Small intestine (tissue), 7 donors: ENCODE results near the gene LSS. TPM values are rescaled to one million over a fixed set of nuclear protein-coding genes. Genes with fewer than 3 reads are reported as not detected.

ENCODE experiments used
- DNase-seq, 2 donors: peaks; one replicate each; pipeline versions ENCODE4 v3.0.0 to v3.0.0-alpha.2; 2013
- FAIRE-seq: peaks from 2 replicates; lab custom pipeline; 2012; peaks lifted over from hg19 to GRCh38; lab: Jason Lieb, UNC
- H3K27ac ChIP-seq, 3 donors: one replicate each; pipeline ENCODE4 v1.5.1; 2013; ENCODE audit warnings: low read length in 2 of 3, mild to moderate bottlenecking in 2 of 3, control low read depth in 1 of 3, inconsistent platforms in 1 of 3, low read depth in 1 of 3, moderate library complexity in 1 of 3
- H3K27me3 ChIP-seq, 3 donors: one replicate each; pipeline ENCODE4 v1.6.1; 2013; ENCODE audit warnings: low read length in 3 of 3, inconsistent platforms in 1 of 3; ENCODE audit not compliant: control insufficient read depth in 3 of 3, insufficient read depth in 3 of 3
- H3K36me3 ChIP-seq, 3 donors: one replicate each; pipeline ENCODE4 v1.6.1; 2013; ENCODE audit warnings: low read length in 3 of 3, inconsistent platforms in 1 of 3, low read depth in 1 of 3, mild to moderate bottlenecking in 1 of 3, moderate library complexity in 1 of 3; ENCODE audit not compliant: control insufficient read depth in 3 of 3, insufficient read depth in 2 of 3
- H3K4me1 ChIP-seq, 3 donors: one replicate each; pipeline ENCODE4 v1.6.1; 2013; ENCODE audit warnings: low read length in 2 of 3, inconsistent platforms in 1 of 3, low read depth in 1 of 3, mild to moderate bottlenecking in 1 of 3, moderate library complexity in 1 of 3; ENCODE audit not compliant: control insufficient read depth in 3 of 3, insufficient read depth in 2 of 3
- H3K4me3 ChIP-seq, 3 donors: one replicate each; pipeline ENCODE4 v1.5.1; 2013; ENCODE audit warnings: low read length in 3 of 3, control low read depth in 1 of 3, inconsistent platforms in 1 of 3, low read depth in 1 of 3, mild to moderate bottlenecking in 1 of 3, moderate library complexity in 1 of 3
- H3K9me3 ChIP-seq, 2 donors: one replicate each; pipeline ENCODE4 v1.6.1; 2013; ENCODE audit warnings: low read depth in 1 of 2, low read length in 1 of 2; ENCODE audit not compliant: control insufficient read depth in 2 of 2, insufficient read depth in 1 of 2
- WGBS, 3 donors: extraction: QIAGEN DNeasy Blood & Tissue Kit; methylation state at CpG; one replicate each; pipeline ENCODE4 v1.1.7; 2013; 5-methylcytosine and 5-hydroxymethylcytosine counted together
- polyA plus RNA-seq, 4 donors: library from polyadenylated mRNA; stranded (reverse) in 3 of 4; unstranded in 1 of 4; fragments of 200-250 nt in 3 of 4; fragments of 120-200 nt in 1 of 4; gene quantifications; one replicate each; pipeline versions ENCODE4 v1.2.1 to v1.2.3, GENCODE V29; 2013
- donor health status: healthy with polysubstance abuse.
- donor health status: control.
- donor health status: control.
- donor health status: Bipolar disorder and iron deficiency.
- donor health status: healthy.

LSS gene
- polyA plus RNA-seq, 4 donors, result 13.2 to 42.1 (median 26.0) TPM

GRCh38 chr21:46160657-46160906, 68.0 kb downstream of the LSS start:
- H3K4me3 ChIP-seq, result no peak overlapping the region
- WGBS, 3 donors, result 87 to 98% (median 96%) methylated on average over 22 of the region's 22 CpGs
- H3K36me3 ChIP-seq, result peaks cover 0 to 5% (median 0%) of the 10 kb centered on the region in 3 donors
- no peak for FAIRE-seq
- no peaks in the 10 kb centered on the region for H3K9me3 ChIP-seq
- peaks cover 0 to 3% (median 0%) of the 10 kb centered on the region in 3 donors for H3K27me3 ChIP-seq
- no peak overlapping the region for H3K27ac ChIP-seq
- peaks cover 0 to 5% (median 0%) of the 10 kb centered on the region in 3 donors for H3K4me1 ChIP-seq
- DNase-seq, result no peak

GRCh38 chr21:46159841-46160656, 68.5 kb downstream of the LSS start:
- 91 to 94% (median 92%) methylated on average over 28 to 32 of the region's 32 CpGs for WGBS, 3 donors
- Histone ChIP-seq H3K4me1 (peaks cover 0 to 9% (median 0%) of the 10 kb centered on the region in 3 donors), H3K36me3 (peaks cover 0 to 5% (median 0%) of the 10 kb centered on the region in 3 donors), H3K9me3 (no peaks in the 10 kb centered on the region), H3K27me3 (peaks cover 0 to 3% (median 0%) of the 10 kb centered on the region in 3 donors), H3K27ac (no peak overlapping the region), H3K4me3 (no peak overlapping the region)
- no peak for FAIRE-seq
- DNase-seq, result no peak

DNA sequence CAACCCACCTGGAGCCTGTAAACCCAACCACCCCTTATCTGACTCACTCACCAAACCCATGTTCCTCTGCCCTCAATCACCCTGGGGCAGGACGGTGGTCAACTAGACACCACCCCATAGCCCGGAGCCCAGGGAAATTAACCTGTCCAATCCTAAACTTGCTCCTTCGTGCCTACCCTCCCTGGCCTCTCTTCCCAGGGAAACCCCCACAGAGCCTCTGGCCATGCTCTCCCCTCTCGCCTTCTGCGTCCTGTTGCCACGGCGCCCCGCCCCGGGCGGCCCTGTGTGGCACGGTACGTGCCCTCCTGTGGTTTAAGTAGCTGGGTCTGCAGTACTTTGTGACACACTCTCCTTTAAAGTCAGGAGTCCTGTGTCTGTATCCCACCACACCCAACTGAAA, 69.2 kb downstream of the LSS start:
- FAIRE-seq, result no peak

GRCh38 chr21:46158666-46159300, 69.8 kb downstream of the LSS start:
- Histone ChIP-seq H3K4me1 (peaks cover 0 to 15% (median 0%) of the 10 kb centered on the region in 3 donors), H3K9me3 (no peaks in the 10 kb centered on the region), H3K4me3 (no peak overlapping the region), H3K36me3 (peaks cover 0 to 3% (median 0%) of the 10 kb centered on the region in 3 donors), H3K27me3 (peaks cover 0 to 3% (median 0%) of the 10 kb centered on the region in 3 donors), H3K27ac (no peak overlapping the region)
- WGBS, 3 donors, result 91 to 95% (median 93%) methylated on average over 10 of the region's 10 CpGs
- FAIRE-seq (no peak), DNase-seq (no peak)

More for the DNA sequence above, 69.2 kb downstream of the LSS start:
- Histone ChIP-seq H3K36me3 (peaks cover 0 to 5% (median 0%) of the 10 kb centered on the region in 3 donors), H3K4me3 (no peak overlapping the region), H3K27me3 (peaks cover 0 to 3% (median 0%) of the 10 kb centered on the region in 3 donors), H3K9me3 (no peaks in the 10 kb centered on the region), H3K4me1 (peaks cover 0 to 15% (median 0%) of the 10 kb centered on the region in 3 donors), H3K27ac (no peak overlapping the region)
- no peak for DNase-seq
- WGBS, 3 donors, result 86 to 92% (median 91%) methylated on average over 12 of the region's 12 CpGs

DNA sequence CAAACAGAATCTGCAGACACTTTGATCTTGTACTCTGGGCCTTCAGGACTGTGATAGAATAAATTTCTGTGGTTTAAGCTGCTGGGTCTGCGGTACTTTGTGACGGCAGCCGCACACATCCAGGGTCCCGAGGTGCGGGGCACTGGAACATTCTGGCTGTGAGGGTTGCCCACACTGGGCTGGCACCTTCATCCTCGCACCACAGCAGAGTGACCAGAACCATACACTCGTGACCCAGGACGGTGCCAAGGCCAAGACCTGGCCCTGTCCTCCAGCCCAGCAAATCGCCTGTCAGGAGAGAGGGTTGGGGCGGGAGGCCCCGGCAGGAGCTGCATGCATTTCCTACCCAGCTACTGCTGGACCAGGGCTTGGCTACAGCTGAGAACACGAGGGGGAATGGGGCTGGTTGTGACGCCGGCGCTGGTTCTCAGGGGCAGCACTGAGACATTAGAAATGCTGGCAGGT, 70.6 kb downstream of the LSS start:
- H3K9me3 ChIP-seq, result no peaks in the 10 kb centered on the region
- DNase-seq (no peak), FAIRE-seq (no peak)
- no peak overlapping the region for H3K27ac ChIP-seq
- H3K27me3 ChIP-seq, result peaks cover 0 to 3% (median 0%) of the 10 kb centered on the region in 3 donors
- H3K36me3 ChIP-seq, result peaks cover 0 to 3% (median 0%) of the 10 kb centered on the region in 3 donors
- peaks cover 0 to 22% (median 0%) of the 10 kb centered on the region in 3 donors for H3K4me1 ChIP-seq
- 87 to 89% (median 89%) methylated on average over 15 of the region's 15 CpGs for WGBS, 3 donors
- no peak overlapping the region for H3K4me3 ChIP-seq

DNA sequence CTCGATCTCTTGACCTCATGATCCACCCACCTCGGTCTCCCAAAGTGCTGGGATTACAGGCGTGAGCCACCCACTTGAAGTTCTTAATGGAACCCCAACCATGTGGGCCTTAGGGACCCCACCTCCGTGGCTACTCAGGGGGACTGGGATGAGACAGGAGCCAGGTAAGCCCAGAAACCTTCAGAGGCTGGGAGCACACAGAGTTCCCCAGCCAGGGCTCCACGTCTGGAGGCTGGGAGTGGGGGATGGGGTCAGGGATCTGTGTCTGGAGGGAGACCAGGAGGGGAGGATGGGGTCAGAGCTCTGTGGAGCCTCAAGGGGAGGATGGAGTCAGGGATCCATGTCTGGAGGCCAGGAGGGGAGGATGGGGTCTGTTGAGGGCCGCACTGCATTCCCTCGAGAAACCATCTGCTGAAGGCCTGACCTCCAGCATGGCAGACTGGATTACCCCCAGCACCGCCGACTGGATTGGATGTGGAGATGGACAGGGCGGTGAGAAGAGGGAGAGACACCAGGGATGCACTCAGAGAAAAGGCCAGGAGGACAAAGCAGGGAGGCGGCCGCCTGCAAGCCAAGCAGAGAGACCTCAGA, 71.1 kb downstream of the LSS start:
- Histone ChIP-seq H3K9me3 (no peaks in the 10 kb centered on the region), H3K4me3 (no peak overlapping the region), H3K36me3 (peaks cover 0 to 3% (median 0%) of the 10 kb centered on the region in 3 donors), H3K27me3 (peaks cover 0 to 3% (median 0%) of the 10 kb centered on the region in 3 donors), H3K27ac (no peak overlapping the region), H3K4me1 (peaks cover 0 to 27% (median 0%) of the 10 kb centered on the region in 3 donors)
- WGBS, 3 donors, result 83 to 91% (median 90%) methylated on average over 12 of the region's 12 CpGs
- DNase-seq (no peak), FAIRE-seq (no peak)

- DNase-seq (no peak), FAIRE-seq (no peak)
- H3K36me3 ChIP-seq, result peaks cover 0 to 3% (median 0%) of the 10 kb centered on the region in 3 donors
- H3K27me3 ChIP-seq, result no peaks in the 10 kb centered on the region
- H3K27ac ChIP-seq, result no peak overlapping the region
- no peaks in the 10 kb centered on the region for H3K9me3 ChIP-seq
- WGBS, 3 donors, result 82 to 88% (median 86%) methylated on average over 10 of the region's 10 CpGs
- H3K4me3 ChIP-seq, result no peak overlapping the region
- H3K4me1 ChIP-seq, result peaks cover 0 to 30% (median 0%) of the 10 kb centered on the region in 3 donors
Observed at GRCh38 chr21:46156678-46157077, 71.9 kb downstream of the LSS start.

GRCh38 chr21:46156378-46156645, 72.3 kb downstream of the LSS start:
- H3K9me3 ChIP-seq, result no peaks in the 10 kb centered on the region
- H3K27ac ChIP-seq, result peak overlapping the region in 1 of 3 donors; percentile 71
- FAIRE-seq (no peak), DNase-seq (no peak)
- peaks cover 0 to 30% (median 0%) of the 10 kb centered on the region in 3 donors for H3K4me1 ChIP-seq
- 82 to 84% (median 83%) methylated on average over 7 of the region's 7 CpGs for WGBS, 3 donors
- no peaks in the 10 kb centered on the region for H3K27me3 ChIP-seq
- peaks cover 0 to 1% (median 0%) of the 10 kb centered on the region in 3 donors for H3K36me3 ChIP-seq
- H3K4me3 ChIP-seq, result no peak overlapping the region
